GM18508 (cell line): ENCODE measurements around the gene SSTR5.

Experiments used
- ATAC-seq: cut with Tn5 transposase; IDR thresholded peaks from one replicate; pipeline ENCODE4 v1.9.1; 2021; ENCODE audit warnings: moderate number of reproducible peaks; ENCODE audit not compliant: insufficient read depth, unreplicated experiment

Gene SSTR5

GRCh38 chr16:1119766-1120576, 47.4 kb downstream of the SSTR5 start:
- ATAC-seq: no peak

- no peak for ATAC-seq
Measured at GRCh38 chr16:1120577-1120941, 48.0 kb downstream of the SSTR5 start.

- ATAC-seq: no peak
Measured at GRCh38 chr16:1121009-1121408, 48.5 kb downstream of the SSTR5 start.

GRCh38 chr16:1121601-1122397, 49.3 kb downstream of the SSTR5 start:
- ATAC-seq: no peak

- ATAC-seq: no peak
Measured at GRCh38 chr16:1122398-1122765, 49.8 kb downstream of the SSTR5 start.

- ATAC-seq: no peak
Measured at GRCh38 chr16:1123525-1124230, 51.1 kb downstream of the SSTR5 start.

- ATAC-seq: no peak
Measured at GRCh38 chr16:1124291-1124690, 51.7 kb downstream of the SSTR5 start.

GRCh38 chr16:1124795-1125194, 52.2 kb downstream of the SSTR5 start:
- ATAC-seq: no peak

- ATAC-seq: no peak
Measured at GRCh38 chr16:1125471-1125870, 52.9 kb downstream of the SSTR5 start.

- ATAC-seq: no peak
Measured at GRCh38 chr16:1126044-1126443, 53.5 kb downstream of the SSTR5 start.

GRCh38 chr16:1126586-1126985, 54.0 kb downstream of the SSTR5 start:
- no peak for ATAC-seq

GRCh38 chr16:1127101-1127500, 54.6 kb downstream of the SSTR5 start:
- ATAC-seq: no peak

- no peak for ATAC-seq
Measured at GRCh38 chr16:1127971-1128715, 55.6 kb downstream of the SSTR5 start.

GRCh38 chr16:1129106-1129960, 56.8 kb downstream of the SSTR5 start:
- no peak for ATAC-seq

- ATAC-seq: no peak
Measured at GRCh38 chr16:1130382-1130781, 57.8 kb downstream of the SSTR5 start.
